Memory B cell (primary cell): ENCODE results near the gene HARS1.
"Not testable (repeated sequence)": the region's sequence is repeated elsewhere in the genome, so short reads cannot be mapped to it uniquely, and the experiment has no call there.

ENCODE experiments used
- ATAC-seq: fragments of 150-1000 bp; cut with Tn5 transposase; 2 replicates; pipeline ENCODE4 v1.10.0; 2021; ENCODE audit warnings: low read depth, mild to moderate bottlenecking, moderate library complexity
- DNase-seq, 2 donors: peaks; one replicate each; pipeline ENCODE4 v3.0.0; 2022; ENCODE audit warnings: low spot score in 2 of 2
- H3K27ac Mint-ChIP-seq: one replicate; pipeline ENCODE4 v1.8.0; 2022; ENCODE audit warnings: mild to moderate bottlenecking, moderate library complexity, mixed read lengths
- H3K27me3 Mint-ChIP-seq: one replicate; pipeline ENCODE4 v1.8.0; 2022; ENCODE audit warnings: mixed read lengths
- H3K36me3 Mint-ChIP-seq: one replicate; pipeline ENCODE4 v1.8.0; 2022; ENCODE audit warnings: mild to moderate bottlenecking, mixed read lengths
- H3K4me1 Mint-ChIP-seq: one replicate; pipeline ENCODE4 v1.8.0; 2022; ENCODE audit warnings: mixed read lengths
- H3K4me3 Mint-ChIP-seq: one replicate; pipeline ENCODE4 v1.8.0; 2022; ENCODE audit warnings: mild to moderate bottlenecking, moderate library complexity, mixed read lengths
- H3K9me3 Mint-ChIP-seq: one replicate; pipeline ENCODE4 v1.8.0; 2022; ENCODE audit warnings: mixed read lengths

Gene HARS1

DNA sequence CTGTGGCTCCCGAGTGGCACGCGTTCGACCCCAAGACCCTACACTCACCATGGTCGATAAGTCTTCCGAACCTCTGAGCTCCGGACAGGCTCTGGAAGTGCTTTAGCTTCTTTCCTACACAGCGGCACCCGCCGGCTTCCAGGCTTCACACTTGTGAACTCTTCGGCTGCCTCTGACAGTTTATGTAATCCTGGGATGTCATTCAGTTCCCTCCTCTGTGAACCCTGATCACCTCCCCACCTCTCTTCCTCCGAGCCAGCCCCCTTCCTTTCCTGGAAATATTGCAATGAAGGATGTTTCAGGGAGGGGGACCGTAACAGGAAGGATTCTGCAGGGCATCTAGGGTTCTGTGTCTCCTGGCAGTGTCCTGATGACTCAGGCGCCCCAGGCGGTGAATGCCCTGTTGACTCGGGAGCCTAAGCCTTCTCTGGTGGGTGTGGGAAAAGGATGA, 58.1 kb downstream of the HARS1 start, which contains the start of gene CD14:
Gene CD14 (minus strand): TSS at position 155 of the 451 bp plus-strand sequence. CDS start 104 bp downstream, at position 51.
- no peak for DNase-seq
- peaks cover 6% of the 10 kb centered on the region for H3K27me3 Mint-ChIP-seq
- H3K9me3 Mint-ChIP-seq, result no peaks in the 10 kb centered on the region
- peaks cover 22% of the 10 kb centered on the region for H3K4me1 Mint-ChIP-seq
- H3K27ac Mint-ChIP-seq, result no peak within 1 kb of the TSS
- no peaks in the 10 kb centered on the region for H3K36me3 Mint-ChIP-seq
- peak within 1 kb of the TSS; percentile 88 for H3K4me3 Mint-ChIP-seq
- ATAC-seq, result no peak

DNA sequence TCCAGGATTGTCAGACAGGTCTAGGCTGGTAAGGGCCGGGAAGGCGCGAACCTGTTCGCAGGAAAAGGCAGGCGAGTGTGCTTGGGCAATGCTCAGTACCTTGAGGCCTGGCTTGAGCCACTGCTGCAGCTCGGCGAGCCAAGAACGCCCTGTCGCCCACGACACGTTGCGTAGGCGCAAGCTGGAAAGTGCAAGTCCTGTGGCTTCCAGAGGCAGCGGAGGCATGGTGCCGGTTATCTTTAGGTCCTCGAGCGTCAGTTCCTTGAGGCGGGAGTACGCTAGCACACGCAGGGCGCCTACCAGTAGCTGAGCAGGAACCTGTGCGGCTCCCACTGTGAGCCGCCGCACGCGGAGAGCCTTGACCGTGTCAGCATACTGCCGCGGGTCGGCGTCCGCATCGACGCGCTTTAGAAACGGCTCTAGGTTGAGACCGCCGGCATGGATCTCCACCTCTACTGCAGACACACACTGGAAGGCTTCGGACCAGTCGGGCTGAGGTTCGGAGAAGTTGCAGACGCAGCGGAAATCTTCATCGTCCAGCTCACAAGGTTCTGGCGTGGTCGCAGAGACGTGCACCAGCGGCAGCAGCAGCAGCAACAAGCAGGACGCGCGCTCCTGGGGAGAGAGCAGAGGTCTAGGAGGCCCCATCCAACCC, 58.7 kb downstream of the HARS1 start:
- Mint-ChIP-seq H3K36me3 (no peaks in the 10 kb centered on the region), H3K9me3 (no peaks in the 10 kb centered on the region), H3K4me1 (peaks cover 22% of the 10 kb centered on the region), H3K27me3 (peaks cover 6% of the 10 kb centered on the region), H3K4me3 (peak overlapping the region; percentile 88), H3K27ac (no peak overlapping the region)
- DNase-seq, result peak; percentile 23 to 44
- peak; percentile 73 for ATAC-seq

DNA sequence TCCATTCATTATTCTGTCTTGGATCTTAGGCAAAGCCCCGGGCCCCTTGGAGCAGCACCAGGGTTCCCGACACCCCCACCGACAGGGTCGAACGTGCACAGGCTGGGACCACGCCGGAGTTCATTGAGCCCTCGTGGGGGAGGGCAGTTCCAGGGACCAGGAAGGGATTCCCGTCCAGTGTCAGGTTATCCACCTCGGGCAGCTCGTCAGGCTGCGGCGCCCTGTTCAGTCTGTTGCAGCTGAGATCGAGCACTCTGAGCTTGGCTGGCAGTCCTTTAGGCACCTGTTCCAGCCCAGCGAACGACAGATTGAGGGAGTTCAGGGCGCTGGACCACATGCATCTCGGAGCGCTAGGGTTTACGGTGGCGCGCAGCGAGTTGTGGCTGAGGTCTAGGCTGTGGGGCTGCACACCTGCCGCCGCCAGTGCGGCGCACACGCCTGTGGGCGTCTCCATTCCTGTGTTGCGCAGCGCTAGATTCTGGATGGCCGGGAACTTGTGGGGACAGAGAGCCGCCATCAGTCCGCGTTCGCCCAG, 59.3 kb downstream of the HARS1 start:
- H3K9me3 Mint-ChIP-seq, result no peaks in the 10 kb centered on the region
- H3K27ac Mint-ChIP-seq, result no peak overlapping the region

DNA sequence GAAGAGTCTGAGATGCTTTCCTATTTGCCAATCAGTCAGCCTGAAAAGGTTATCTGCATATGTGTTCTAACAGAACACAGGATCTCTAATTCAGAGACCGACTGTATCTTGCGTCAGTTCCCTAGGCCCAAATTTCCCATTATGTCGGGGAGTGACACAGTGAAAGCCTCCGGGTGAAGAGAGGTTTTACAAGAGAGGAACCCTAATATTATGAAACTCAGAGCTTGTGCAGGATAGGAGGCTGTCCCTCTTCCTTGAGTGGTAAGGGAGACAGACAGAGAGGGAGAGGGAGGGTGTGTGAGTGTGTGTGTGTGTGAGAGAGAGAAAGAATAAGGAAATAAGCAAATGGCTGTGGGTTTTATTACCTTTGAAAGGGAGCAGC, 60.1 kb downstream of the HARS1 start:
- H3K27ac Mint-ChIP-seq, result no peak overlapping the region
- no peak for ATAC-seq
- no peak for DNase-seq

More for the DNA sequence above, 59.3 kb downstream of the HARS1 start:
- peak; percentile 67 for ATAC-seq
- peaks cover 22% of the 10 kb centered on the region for H3K4me1 Mint-ChIP-seq
- no peak for DNase-seq
- peaks cover 7% of the 10 kb centered on the region for H3K27me3 Mint-ChIP-seq
- peak overlapping the region; percentile 88 for H3K4me3 Mint-ChIP-seq
- no peaks in the 10 kb centered on the region for H3K36me3 Mint-ChIP-seq

DNA sequence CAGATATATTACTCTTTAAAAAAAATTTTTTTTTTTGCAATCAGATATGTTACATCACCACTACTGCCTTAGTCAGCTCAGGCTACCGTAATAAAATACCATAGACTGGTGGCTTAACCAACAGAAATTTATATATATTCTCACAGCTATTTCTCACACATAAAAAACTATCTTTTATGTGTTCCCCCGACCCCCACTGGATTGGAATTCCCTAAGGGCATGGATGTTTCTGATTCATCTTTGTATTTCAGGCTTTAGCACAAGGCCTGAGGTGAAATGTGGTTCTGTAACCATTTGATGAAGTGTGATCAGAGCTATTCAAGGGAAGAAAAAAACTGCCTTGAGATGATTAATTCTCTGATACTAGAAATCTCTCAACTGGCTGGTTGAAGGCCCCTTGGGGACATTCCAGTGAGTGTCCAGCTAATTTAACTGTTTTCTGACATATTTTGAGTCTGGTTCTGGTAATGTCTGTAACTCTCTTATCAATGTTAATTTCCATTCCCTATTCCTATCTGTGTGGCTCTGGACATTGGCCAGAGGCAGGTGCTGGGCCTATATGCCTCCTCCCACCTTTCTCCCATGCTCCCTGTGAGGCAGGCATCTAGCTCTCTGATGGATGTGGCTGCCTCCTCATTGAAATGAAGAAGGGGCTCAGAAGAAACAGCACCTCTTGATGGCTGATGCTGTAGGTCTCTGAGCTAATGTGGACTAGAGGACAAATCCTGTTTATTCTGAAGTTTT, 60.7 kb downstream of the HARS1 start:
- no peaks in the 10 kb centered on the region for H3K36me3 Mint-ChIP-seq
- H3K4me3 Mint-ChIP-seq, result peak overlapping the region; percentile 28
- no peaks in the 10 kb centered on the region for H3K9me3 Mint-ChIP-seq
- H3K27ac Mint-ChIP-seq, result no peak overlapping the region
- peaks cover 8% of the 10 kb centered on the region for H3K27me3 Mint-ChIP-seq
- ATAC-seq (no peak), DNase-seq (no peak)
- H3K4me1 Mint-ChIP-seq, result peaks cover 22% of the 10 kb centered on the region

More for the DNA sequence above, 60.1 kb downstream of the HARS1 start:
- no peaks in the 10 kb centered on the region for H3K36me3 Mint-ChIP-seq
- peaks cover 22% of the 10 kb centered on the region for H3K4me1 Mint-ChIP-seq
- H3K9me3 Mint-ChIP-seq, result no peaks in the 10 kb centered on the region
- H3K27me3 Mint-ChIP-seq, result peaks cover 8% of the 10 kb centered on the region
- peak overlapping the region; percentile 28 for H3K4me3 Mint-ChIP-seq

DNA sequence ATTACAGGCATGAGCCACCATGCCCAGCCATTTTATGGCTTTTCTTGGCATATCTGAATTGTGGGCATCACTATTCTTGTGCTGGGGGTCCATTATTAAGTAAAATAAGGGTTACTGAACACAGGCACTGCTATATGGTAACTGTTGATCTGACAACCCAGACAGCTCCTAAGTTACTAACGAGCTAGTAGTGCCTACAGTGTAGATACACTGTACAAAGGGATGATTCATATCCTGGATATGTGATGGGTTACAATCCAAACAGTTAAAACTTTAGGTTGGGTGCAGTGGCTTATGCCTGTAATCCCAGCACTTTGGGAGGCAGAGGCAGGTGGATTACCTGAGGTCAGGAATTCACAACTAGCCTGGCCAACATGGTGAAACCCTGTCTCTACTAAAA, 62.5 kb downstream of the HARS1 start:
- peaks cover 19% of the 10 kb centered on the region for H3K4me1 Mint-ChIP-seq
- ATAC-seq, result no peak
- no peak overlapping the region for H3K27ac Mint-ChIP-seq
- H3K4me3 Mint-ChIP-seq, result no peak overlapping the region
- H3K36me3 Mint-ChIP-seq, result no peaks in the 10 kb centered on the region
- no peak for DNase-seq
- H3K9me3 Mint-ChIP-seq, result no peaks in the 10 kb centered on the region
- H3K27me3 Mint-ChIP-seq, result peaks cover 9% of the 10 kb centered on the region

DNA sequence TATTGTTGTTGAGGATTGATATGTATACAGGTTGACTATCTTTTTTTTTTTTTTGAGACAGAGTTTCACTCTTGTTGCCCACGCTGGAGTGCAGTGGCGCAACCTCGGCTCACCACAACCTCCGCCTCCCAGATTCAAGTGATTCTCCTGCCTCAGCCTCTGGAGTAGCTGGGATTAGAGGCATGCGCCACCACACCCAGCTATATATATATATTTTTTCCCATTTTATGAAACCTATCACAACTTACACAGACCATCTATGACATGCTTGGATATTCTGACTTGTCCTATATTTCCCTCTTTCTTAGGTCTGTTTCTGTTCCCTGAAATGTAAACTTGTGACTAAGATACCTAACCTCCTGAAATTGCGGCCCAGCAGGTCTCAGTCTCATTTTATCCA, 63.2 kb downstream of the HARS1 start:
- peaks cover 9% of the 10 kb centered on the region for H3K27me3 Mint-ChIP-seq
- peaks cover 13% of the 10 kb centered on the region for H3K4me1 Mint-ChIP-seq
- H3K27ac Mint-ChIP-seq, result no peak overlapping the region
- no peaks in the 10 kb centered on the region for H3K9me3 Mint-ChIP-seq
- ATAC-seq (no peak), DNase-seq (no peak)
- no peak overlapping the region for H3K4me3 Mint-ChIP-seq
- no peaks in the 10 kb centered on the region for H3K36me3 Mint-ChIP-seq

DNA sequence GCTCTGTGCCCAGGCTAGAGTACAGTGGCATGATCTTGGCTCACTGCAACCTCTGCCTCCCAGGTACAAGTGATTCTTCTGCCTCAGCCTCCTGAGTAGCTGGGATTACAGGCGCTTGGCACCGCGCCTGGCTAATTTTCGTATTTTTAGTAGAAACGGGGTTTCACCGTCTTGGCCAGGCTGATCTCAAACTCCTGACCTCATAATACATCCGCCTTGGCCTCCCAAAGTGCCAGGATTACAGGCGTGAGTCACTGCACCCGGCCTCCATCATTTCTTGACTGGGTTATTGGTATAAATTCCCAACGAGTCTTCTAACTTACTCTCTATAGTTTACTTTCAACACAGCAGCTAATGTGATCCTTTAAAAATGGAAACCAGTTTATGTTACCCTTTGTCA, 66.3 kb downstream of the HARS1 start:
- H3K4me3 Mint-ChIP-seq, DNase-seq, H3K9me3 Mint-ChIP-seq, H3K4me1 Mint-ChIP-seq, H3K27ac Mint-ChIP-seq, ATAC-seq, H3K36me3 Mint-ChIP-seq: not testable (repeated sequence)
- peaks cover 11% of the 10 kb centered on the region for H3K27me3 Mint-ChIP-seq
